HCT116 (cell line): Measurements from ENCODE around the gene GARIN5B. TPM values are rescaled to one million over a fixed set of nuclear protein-coding genes. Genes with fewer than 3 reads are reported as not detected.

ENCODE experiments used
- ATAC-seq: fragments of 200-7000 bp; cut with Tn5 transposase; 2 replicates; pipeline ENCODE4 v1.9.1; 2020; ENCODE audit warnings: mild to moderate bottlenecking, moderate library complexity
- BruUV-seq: library from RNA; stranded (reverse); fragments of 400-500 nt; replicated peaks from 2 replicates; lab custom pipeline; 2021; lab: Mats Ljungman, UMichigan
- CTCF ChIA-PET: fragments of 300-600 bp; sonication (Branson Sonifier 250); formaldehyde crosslinking; loops from one replicate; lab custom pipeline; 2021; ENCODE audit warnings: antibody characterized with exemption; lab: Charles Lee
- POLR2A ChIA-PET: fragments of 300-600, 350-600 bp; sonication (Branson Sonifier 250); formaldehyde crosslinking; loops from one replicate; lab custom pipeline; 2021; ENCODE audit warnings: antibody characterized with exemption; lab: Charles Lee
- RAD21 ChIA-PET, 2 experiments: fragments of 300-600 bp; sonication (Branson Sonifier 250); formaldehyde crosslinking; loops; one replicate each; lab custom pipeline; 2023; ENCODE audit warnings: low total read pairs in 2 of 2; ENCODE audit not compliant: uncharacterized antibody in 2 of 2, unreplicated experiment in 2 of 2, low non-redundant PET in 1 of 2; lab: Charles Lee
- DNase-seq: peaks from one replicate; pipeline ENCODE4 v3.0.0-alpha.2; 2010; ENCODE audit warnings: low read depth, low spot score
- H2AFZ ChIP-seq: fragments of 200-600 bp; shearing (Covaris generic), sonication (generic); 2 replicates; pipeline ENCODE4 v1.6.1; 2017; ENCODE audit warnings: low read depth, mixed run types, mixed read lengths, antibody characterized with exemption, low read length; ENCODE audit not compliant: poor library complexity, severe bottlenecking
- H3K27ac ChIP-seq: 2 replicates; pipeline ENCODE4 v1.5.1; 2012; ENCODE audit warnings: low read depth, low read length
- H3K27me3 ChIP-seq: fragments of 200-600 bp; sonication (generic); 2 replicates; pipeline ENCODE4 v1.6.1; 2016; ENCODE audit warnings: mixed run types, low read length, mixed read lengths; ENCODE audit not compliant: insufficient read depth
- H3K36me3 ChIP-seq, 2 experiments: fragments of 200-500 bp in 1 of 2; fragments of 200-600 bp in 1 of 2; sonication (Bioruptor generic) in 1 of 2; sonication (generic) in 1 of 2; 2 replicates each; pipeline versions ENCODE4 v1.5.1 to v1.6.1; 2014 to 2016; ENCODE audit warnings: low read length in 2 of 2, inconsistent platforms in 1 of 2, mixed read lengths in 1 of 2, mixed run types in 1 of 2; ENCODE audit not compliant: insufficient read depth in 2 of 2, control insufficient read depth in 1 of 2
- H3K4me1 ChIP-seq, 2 experiments: fragments of 200-600 bp in 1 of 2; sonication (generic) in 1 of 2; 2 replicates each; pipeline versions ENCODE4 v1.5.1 to v1.6.1; 2012 to 2017; ENCODE audit warnings: low read length in 2 of 2, inconsistent platforms in 1 of 2, mild to moderate bottlenecking in 1 of 2, mixed read lengths in 1 of 2, mixed run types in 1 of 2, moderate library complexity in 1 of 2; ENCODE audit not compliant: insufficient read depth in 2 of 2, control insufficient read depth in 1 of 2
- H3K4me2 ChIP-seq: fragments of 200-600 bp; sonication (generic); 2 replicates; pipeline ENCODE4 v1.6.1; 2017; ENCODE audit warnings: mixed run types, low read length, mixed read lengths
- H3K4me3 ChIP-seq, 2 experiments: fragments of 200-600 bp in 1 of 2; sonication (generic) in 1 of 2; replicated peaks in 1 of 2; 2 replicates each; pipeline ENCODE4 v1.5.1; 2011 to 2016; ENCODE audit warnings: low read length in 2 of 2, control low read depth in 1 of 2, low read depth in 1 of 2, mild to moderate bottlenecking in 1 of 2, mixed read lengths in 1 of 2, mixed run types in 1 of 2
- H3K79me2 ChIP-seq: fragments of 200-600 bp; sonication (generic); 2 replicates; pipeline ENCODE4 v1.6.1; 2017; ENCODE audit warnings: mild to moderate bottlenecking, mixed run types, low read length, moderate library complexity, mixed read lengths; ENCODE audit not compliant: insufficient read depth
- H3K9ac ChIP-seq: fragments of 200-600 bp; sonication (generic); 2 replicates; pipeline ENCODE4 v1.6.1; 2016; ENCODE audit warnings: low read length, mixed read lengths
- H3K9me2 ChIP-seq: fragments of 200-600 bp; sonication (generic), shearing (Covaris generic); 2 replicates; pipeline ENCODE4 v1.6.1; 2017; ENCODE audit warnings: mixed run types, mild to moderate bottlenecking, moderate library complexity; ENCODE audit not compliant: insufficient read depth
- H3K9me3 ChIP-seq, 2 experiments: fragments of 200-500 bp in 1 of 2; fragments of 200-600 bp in 1 of 2; sonication (Bioruptor generic) in 1 of 2; sonication (generic) in 1 of 2; 2 replicates each; pipeline ENCODE4 v1.6.1; 2014 to 2017; ENCODE audit warnings: low read length in 2 of 2, mixed read lengths in 2 of 2, inconsistent platforms in 1 of 2, low read depth in 1 of 2, mild to moderate bottlenecking in 1 of 2, mixed run types in 1 of 2, moderate library complexity in 1 of 2; ENCODE audit not compliant: control insufficient read depth in 1 of 2, insufficient read depth in 1 of 2
- H4K20me1 ChIP-seq: fragments of 200-600 bp; sonication (generic), shearing (Covaris generic); 2 replicates; pipeline ENCODE4 v1.6.1; 2017; ENCODE audit warnings: mixed run types, mild to moderate bottlenecking, moderate library complexity; ENCODE audit not compliant: insufficient read depth
- FOSL1 ChIP-seq: IDR thresholded peaks from 2 replicates; pipeline ENCODE4 v1.6.1; 2012; ENCODE audit warnings: low read depth
- POLR2AphosphoS5 ChIP-seq: IDR thresholded peaks from 2 replicates; pipeline ENCODE4 v1.6.1; 2011; ENCODE audit warnings: mild to moderate bottlenecking, low read depth, low read length, moderate library complexity
- YY1 ChIP-seq: IDR thresholded peaks from 2 replicates; pipeline ENCODE4 v1.6.1; 2011; ENCODE audit warnings: low read length, low read depth, moderate library complexity, mild to moderate bottlenecking; ENCODE audit not compliant: insufficient replicate concordance; ENCODE audit errors: extremely low read depth
- intact Hi-C: fragments of 100-400 bp; cut with micrococcal nuclease; formaldehyde crosslinking; loops from 2 replicates; pipeline ENCODE4 v1.10.0; 2022
- total RNA-seq: library from RNA; stranded (reverse); gene quantifications from one replicate; pipeline ENCODE4 v1.2.1, GENCODE V29; 2021; ENCODE audit not compliant: unreplicated experiment
- TF ChIP-seq, protein P1 (sequence below): IDR thresholded peaks from 2 replicates; pipeline ENCODE4 v1.6.1; 2012
- TF ChIP-seq, protein P2 (sequence below): IDR thresholded peaks from 2 replicates; pipeline ENCODE4 v1.6.1; 2011; ENCODE audit warnings: mild to moderate bottlenecking, low read length, moderate library complexity; ENCODE audit not compliant: insufficient replicate concordance; ENCODE audit errors: extremely low read depth
- TF ChIP-seq, protein P3 (sequence below): IDR thresholded peaks from 2 replicates; pipeline ENCODE4 v1.6.1; 2012

Gene GARIN5B
- total RNA-seq, 1 experiment from 2014 or later = not detected

DNA sequence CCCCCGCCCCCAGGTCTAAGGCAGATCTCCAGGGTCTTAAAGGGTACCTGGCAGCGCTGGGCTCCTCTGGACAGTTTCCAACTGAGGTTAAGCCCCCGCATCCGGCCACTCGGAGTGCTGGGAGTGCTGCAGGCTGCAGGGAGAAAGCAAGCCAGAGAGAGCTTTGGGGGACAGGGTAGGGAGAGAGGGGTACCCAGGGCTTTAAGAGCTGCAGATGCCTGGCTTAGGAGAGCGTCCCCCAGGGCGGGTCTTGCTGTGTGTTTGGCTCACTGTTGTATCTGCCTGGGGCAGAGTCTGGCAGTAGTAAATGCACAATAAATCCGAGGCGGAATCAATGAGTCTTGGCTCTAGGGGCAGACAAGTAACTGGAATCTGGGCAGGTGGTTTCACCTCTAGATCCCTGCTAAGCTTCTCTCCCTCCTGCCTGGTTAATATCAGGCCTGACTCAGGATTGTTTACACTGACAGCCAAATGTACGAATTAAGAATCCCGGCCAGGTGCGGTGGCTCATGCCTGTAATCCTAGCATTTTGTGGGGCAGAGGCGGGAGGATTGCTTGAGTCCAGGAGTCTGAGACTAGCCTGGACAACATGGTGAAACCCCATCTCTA, 7.7 kb downstream of the GARIN5B start:
- no TSS peak for BruUV-seq
- no peak overlapping the region for H3K4me3 ChIP-seq
- no peak overlapping the region for H3K9ac ChIP-seq
- TF ChIP-seq YY1 = no peak
- TF ChIP-seq FOSL1 = no peak
- TF ChIP-seq, protein P1, sequence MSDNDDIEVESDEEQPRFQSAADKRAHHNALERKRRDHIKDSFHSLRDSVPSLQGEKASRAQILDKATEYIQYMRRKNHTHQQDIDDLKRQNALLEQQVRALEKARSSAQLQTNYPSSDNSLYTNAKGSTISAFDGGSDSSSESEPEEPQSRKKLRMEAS = no peak
- TF ChIP-seq, protein P2, sequence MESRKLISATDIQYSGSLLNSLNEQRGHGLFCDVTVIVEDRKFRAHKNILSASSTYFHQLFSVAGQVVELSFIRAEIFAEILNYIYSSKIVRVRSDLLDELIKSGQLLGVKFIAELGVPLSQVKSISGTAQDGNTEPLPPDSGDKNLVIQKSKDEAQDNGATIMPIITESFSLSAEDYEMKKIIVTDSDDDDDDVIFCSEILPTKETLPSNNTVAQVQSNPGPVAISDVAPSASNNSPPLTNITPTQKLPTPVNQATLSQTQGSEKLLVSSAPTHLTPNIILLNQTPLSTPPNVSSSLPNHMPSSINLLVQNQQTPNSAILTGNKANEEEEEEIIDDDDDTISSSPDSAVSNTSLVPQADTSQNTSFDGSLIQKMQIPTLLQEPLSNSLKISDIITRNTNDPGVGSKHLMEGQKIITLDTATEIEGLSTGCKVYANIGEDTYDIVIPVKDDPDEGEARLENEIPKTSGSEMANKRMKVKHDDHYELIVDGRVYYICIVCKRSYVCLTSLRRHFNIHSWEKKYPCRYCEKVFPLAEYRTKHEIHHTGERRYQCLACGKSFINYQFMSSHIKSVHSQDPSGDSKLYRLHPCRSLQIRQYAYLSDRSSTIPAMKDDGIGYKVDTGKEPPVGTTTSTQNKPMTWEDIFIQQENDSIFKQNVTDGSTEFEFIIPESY = no peak
- TF ChIP-seq POLR2AphosphoS5 = no peak
- TF ChIP-seq, protein P3, sequence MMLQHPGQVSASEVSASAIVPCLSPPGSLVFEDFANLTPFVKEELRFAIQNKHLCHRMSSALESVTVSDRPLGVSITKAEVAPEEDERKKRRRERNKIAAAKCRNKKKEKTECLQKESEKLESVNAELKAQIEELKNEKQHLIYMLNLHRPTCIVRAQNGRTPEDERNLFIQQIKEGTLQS = no peak
- CTCF ChIA-PET = no interaction called here
- H3K9me3 ChIP-seq = no peaks in the 10 kb centered on the region
- DNase-seq (no peak), ATAC-seq (no peak)
- H3K4me2 ChIP-seq = no peak overlapping the region
- RAD21 ChIA-PET = no interaction called here
- H2AFZ ChIP-seq = no peak overlapping the region
- H3K9me2 ChIP-seq = no peaks in the 10 kb centered on the region
- no peaks in the 10 kb centered on the region for H3K27me3 ChIP-seq
- peaks cover 2 to 42% of the 10 kb centered on the region in 2 experiments; a peak in 3 of 4 replicates for H3K4me1 ChIP-seq
- H3K27ac ChIP-seq = no peak overlapping the region
- POLR2A ChIA-PET = no interaction called here
- H3K79me2 ChIP-seq = no peaks in the 10 kb centered on the region
- no peaks in the 10 kb centered on the region for H4K20me1 ChIP-seq
- intact Hi-C loops = no loop called here
- H3K36me3 ChIP-seq = no peaks in the 10 kb centered on the region
